Thymus (tissue), 11 donors: ENCODE results near the gene NUP62. TPM values are rescaled to one million over a fixed set of nuclear protein-coding genes. Genes with fewer than 3 reads are reported as not detected.
A peak's percentile ranks its signal among the peaks of the same experiment; 100 is the strongest.

Experiments used
- DNase-seq, 9 donors: peaks; one replicate each; pipeline ENCODE4 v3.0.0-alpha.2; 2013; ENCODE audit warnings: low spot score in 9 of 9, low read depth in 6 of 9, missing footprints in 1 of 9
- H3K27ac ChIP-seq, 2 donors: one replicate each; pipeline ENCODE4 v1.5.1; 2013; ENCODE audit warnings: control low read depth in 1 of 2, low read depth in 1 of 2, low read length in 1 of 2, mild to moderate bottlenecking in 1 of 2, moderate library complexity in 1 of 2
- H3K27me3 ChIP-seq, 2 donors: one replicate each; pipeline ENCODE4 v1.5.1; 2013; ENCODE audit warnings: low read length in 1 of 2; ENCODE audit not compliant: control insufficient read depth in 2 of 2, insufficient read depth in 1 of 2
- H3K36me3 ChIP-seq, 2 donors: one replicate each; pipeline ENCODE4 v1.5.1; 2013; ENCODE audit warnings: low read length in 1 of 2, mild to moderate bottlenecking in 1 of 2, moderate library complexity in 1 of 2; ENCODE audit not compliant: control insufficient read depth in 2 of 2, insufficient read depth in 2 of 2
- H3K4me1 ChIP-seq, 2 donors: one replicate each; pipeline ENCODE4 v1.5.1; 2013; ENCODE audit warnings: low read length in 2 of 2; ENCODE audit not compliant: control insufficient read depth in 2 of 2, insufficient read depth in 2 of 2
- H3K4me3 ChIP-seq, 2 donors: one replicate each; pipeline ENCODE4 v1.5.1; 2013; ENCODE audit warnings: low read length in 2 of 2, control low read depth in 1 of 2, mild to moderate bottlenecking in 1 of 2
- H3K9me3 ChIP-seq, 2 donors: one replicate each; pipeline ENCODE4 v1.5.1; 2013; ENCODE audit warnings: low read length in 1 of 2, mild to moderate bottlenecking in 1 of 2; ENCODE audit not compliant: control insufficient read depth in 2 of 2, insufficient read depth in 1 of 2
- WGBS: extraction: QIAGEN DNeasy Blood & Tissue Kit; methylation state at CpG from one replicate; pipeline ENCODE4 v1.1.7; 2013; 5-methylcytosine and 5-hydroxymethylcytosine counted together
- polyA plus RNA-seq: library from polyadenylated mRNA; stranded (reverse); fragments of 200-250 nt; gene quantifications from one replicate; pipeline ENCODE4 v1.2.3, GENCODE V29; 2013
- total RNA-seq: library from RNA; stranded (reverse); fragments of 120-200 nt; gene quantifications from one replicate; pipeline ENCODE4 v1.2.4, GENCODE V29; 2013
- donor health status: healthy.

The NUP62 gene
- total and polyA plus RNA-seq, 2 donors: 24.9 to 46.7 TPM

- no peak overlapping the region for H3K27ac ChIP-seq
- H3K4me1 ChIP-seq: peaks cover 2 to 14% of the 10 kb centered on the region in 2 donors
- peaks cover 0 to 3% of the 10 kb centered on the region in 2 donors for H3K27me3 ChIP-seq
- 98% methylated on average over 14 of the region's 14 CpGs for WGBS
- H3K36me3 ChIP-seq: peaks cover 58 to 60% of the 10 kb centered on the region in 2 donors
- peaks cover 3 to 14% of the 10 kb centered on the region in 2 donors for H3K9me3 ChIP-seq
- H3K4me3 ChIP-seq: no peak overlapping the region
- DNase-seq: no peak
Measured at GRCh38 chr19:49882643-49883042, 46.7 kb downstream of the NUP62 start.

- Histone ChIP-seq H3K4me1 (peaks cover 2 to 16% of the 10 kb centered on the region in 2 donors), H3K36me3 (peaks cover 55 to 60% of the 10 kb centered on the region in 2 donors), H3K9me3 (peaks cover 3 to 14% of the 10 kb centered on the region in 2 donors), H3K4me3 (no peak overlapping the region), H3K27me3 (no peaks in the 10 kb centered on the region), H3K27ac (no peak overlapping the region)
- WGBS: 98% methylated on average over 31 of the region's 31 CpGs
- DNase-seq: no peak
Measured at GRCh38 chr19:49881672-49882394, 47.5 kb downstream of the NUP62 start.

- Histone ChIP-seq H3K36me3 (peaks cover 55 to 60% of the 10 kb centered on the region in 2 donors), H3K9me3 (peaks cover 3 to 14% of the 10 kb centered on the region in 2 donors), H3K27ac (no peak overlapping the region), H3K4me1 (peaks cover 2 to 17% of the 10 kb centered on the region in 2 donors), H3K27me3 (no peaks in the 10 kb centered on the region), H3K4me3 (no peak overlapping the region)
- no peak for DNase-seq
- WGBS: 97% methylated on average over 17 of the region's 17 CpGs
Measured at GRCh38 chr19:49881186-49881585, 48.1 kb downstream of the NUP62 start.

- no peak for DNase-seq
- WGBS: 97% methylated on average over 10 of the region's 10 CpGs
Measured at GRCh38 chr19:49880162-49880869, 49.0 kb downstream of the NUP62 start.

GRCh38 chr19:49879243-49879963 is 49.9 kb downstream of the NUP62 start:
- no peak for DNase-seq
- H3K4me1 ChIP-seq: peaks cover 4 to 28% of the 10 kb centered on the region in 2 donors
- WGBS: 99% methylated on average over 12 of the region's 12 CpGs
- peaks cover 3 to 14% of the 10 kb centered on the region in 2 donors for H3K9me3 ChIP-seq
- no peak overlapping the region for H3K27ac ChIP-seq
- H3K36me3 ChIP-seq: peaks cover 45 to 56% of the 10 kb centered on the region in 2 donors
- no peaks in the 10 kb centered on the region for H3K27me3 ChIP-seq
- no peak overlapping the region for H3K4me3 ChIP-seq

More at GRCh38 chr19:49880162-49880869, 49.0 kb downstream of the NUP62 start:
- Histone ChIP-seq H3K27ac (no peak overlapping the region), H3K4me3 (no peak overlapping the region), H3K4me1 (peaks cover 4 to 24% of the 10 kb centered on the region in 2 donors), H3K9me3 (peaks cover 3 to 14% of the 10 kb centered on the region in 2 donors), H3K27me3 (no peaks in the 10 kb centered on the region), H3K36me3 (peaks cover 51 to 60% of the 10 kb centered on the region in 2 donors)

- H3K27ac ChIP-seq: peak overlapping the region in 1 of 2 donors; percentile 100
- H3K4me3 ChIP-seq: no peak overlapping the region
- WGBS: 93% methylated on average over 9 of the region's 9 CpGs
- H3K9me3 ChIP-seq: peaks cover 3 to 14% of the 10 kb centered on the region in 2 donors
- H3K4me1 ChIP-seq: peaks cover 4 to 28% of the 10 kb centered on the region in 2 donors
- peaks cover 38 to 51% of the 10 kb centered on the region in 2 donors for H3K36me3 ChIP-seq
- H3K27me3 ChIP-seq: no peaks in the 10 kb centered on the region
- DNase-seq: no peak
Measured at GRCh38 chr19:49878744-49879070, 50.6 kb downstream of the NUP62 start.

GRCh38 chr19:49877879-49878743 is 51.2 kb downstream of the NUP62 start:
- no peaks in the 10 kb centered on the region for H3K27me3 ChIP-seq
- peaks cover 3 to 12% of the 10 kb centered on the region in 2 donors for H3K9me3 ChIP-seq
- peaks cover 4 to 28% of the 10 kb centered on the region in 2 donors for H3K4me1 ChIP-seq
- H3K27ac ChIP-seq: peak overlapping the region; percentile 99 to 100
- peak overlapping the region; percentile 74 to 89 for H3K4me3 ChIP-seq
- DNase-seq: peak; percentile 80 to 96 (median 94)
- WGBS: 15% methylated on average over 41 of the region's 41 CpGs
- peaks cover 32 to 45% of the 10 kb centered on the region in 2 donors for H3K36me3 ChIP-seq
